Loucy (cell line): Measurements from ENCODE around the gene ANKUB1.
"Not testable (repeated sequence)": the region's sequence is repeated elsewhere in the genome, so short reads cannot be mapped to it uniquely, and the experiment has no call there.

ENCODE experiments used
- H2AFZ ChIP-seq: fragments of 200-600 bp; sonication (generic); 2 replicates; pipeline ENCODE4 v1.6.0; 2016; ENCODE audit warnings: antibody characterized with exemption, mild to moderate bottlenecking, low read length, moderate library complexity
- H3F3A ChIP-seq: fragments of 200-600 bp; 2 replicates; pipeline ENCODE4 v1.6.0; 2016; ENCODE audit warnings: antibody characterized with exemption, low read depth, mild to moderate bottlenecking
- H3K27me3 ChIP-seq: fragments of 200-600 bp; sonication (generic); 2 replicates; pipeline ENCODE4 v1.6.1; 2014; ENCODE audit warnings: low read length, mild to moderate bottlenecking; ENCODE audit not compliant: insufficient read depth, poor library complexity, severe bottlenecking
- H3K36me3 ChIP-seq: fragments of 200-600 bp; sonication (generic); 2 replicates; pipeline ENCODE4 v1.6.1; 2016; ENCODE audit warnings: low read length; ENCODE audit not compliant: insufficient read depth
- H3K4me1 ChIP-seq: fragments of 200-600 bp; sonication (generic); 2 replicates; pipeline ENCODE4 v1.5.1; 2014; ENCODE audit warnings: low read length, mild to moderate bottlenecking; ENCODE audit not compliant: insufficient read depth, poor library complexity, severe bottlenecking
- H3K4me2 ChIP-seq: fragments of 200-600 bp; sonication (generic); 2 replicates; pipeline ENCODE4 v1.6.0; 2014; ENCODE audit warnings: antibody characterized with exemption, low read length, low read depth, mild to moderate bottlenecking; ENCODE audit not compliant: poor library complexity, severe bottlenecking
- H3K4me3 ChIP-seq: fragments of 200-600 bp; sonication (generic); 2 replicates; pipeline ENCODE4 v1.5.1; 2014; ENCODE audit warnings: low read length, mild to moderate bottlenecking, mixed read lengths; ENCODE audit not compliant: poor library complexity, severe bottlenecking
- H3K79me2 ChIP-seq: fragments of 200-600 bp; sonication (generic); 2 replicates; pipeline ENCODE4 v1.6.1; 2014; ENCODE audit warnings: low read length; ENCODE audit not compliant: insufficient read depth
- H3K9ac ChIP-seq: fragments of 200-600 bp; sonication (generic); 2 replicates; pipeline ENCODE4 v1.6.0; 2014; ENCODE audit warnings: mild to moderate bottlenecking, low read depth, low read length, moderate library complexity; ENCODE audit not compliant: poor library complexity, severe bottlenecking
- H3K9me2 ChIP-seq: fragments of 200-600 bp; sonication (generic); replicated peaks from 2 replicates; pipeline ENCODE4 v1.6.1; 2016; ENCODE audit warnings: low read depth, low read length, mixed read lengths
- H3K9me3 ChIP-seq: fragments of 200-600 bp; sonication (generic); 2 replicates; pipeline ENCODE4 v1.6.1; 2014; ENCODE audit warnings: mild to moderate bottlenecking, antibody characterized with exemption, low read length, low read depth; ENCODE audit not compliant: insufficient read depth
- H4K20me1 ChIP-seq: fragments of 200-600 bp; sonication (generic); 2 replicates; pipeline ENCODE4 v1.6.0; 2014; ENCODE audit warnings: antibody characterized with exemption, low read length, mild to moderate bottlenecking; ENCODE audit not compliant: insufficient read depth, poor library complexity, severe bottlenecking
- CTCF ChIP-seq: fragments of 200-600 bp; sonication (generic); conservative IDR thresholded peaks from 2 replicates; pipeline ENCODE4 v1.5.1; 2014; ENCODE audit warnings: mild to moderate bottlenecking, antibody characterized with exemption, low read length
- EZH2phosphoT487 ChIP-seq: fragments of 200-600 bp; IDR thresholded peaks from 2 replicates; pipeline ENCODE4 v1.6.1; 2018; ENCODE audit warnings: antibody characterized with exemption, mild to moderate bottlenecking, moderate library complexity, borderline replicate concordance

Gene ANKUB1

GRCh38 chr3:149792452-149793270 is at the start of gene ANKUB1:
ANKUB1 (minus strand) TSS chr3:149792554; CDS start chr3:149792366, 188 bp downstream.
- H3F3A ChIP-seq = no peaks in the 10 kb centered on the region
- no peaks in the 10 kb centered on the region for H3K4me1 ChIP-seq
- H2AFZ ChIP-seq = no peak within 1 kb of the TSS
- H3K9me3 ChIP-seq = no peaks in the 10 kb centered on the region
- H3K4me3 ChIP-seq = no peak within 1 kb of the TSS
- H3K9ac ChIP-seq = no peak within 1 kb of the TSS
- H4K20me1 ChIP-seq = no peaks in the 10 kb centered on the region
- no peak within 1 kb of the TSS for H3K4me2 ChIP-seq
- H3K27me3 ChIP-seq = no peaks in the 10 kb centered on the region
- H3K36me3 ChIP-seq = no peaks in the 10 kb centered on the region
- no peak for TF ChIP-seq CTCF
- no peak for TF ChIP-seq EZH2phosphoT487
- H3K79me2 ChIP-seq = no peaks in the 10 kb centered on the region
- H3K9me2 ChIP-seq = no peaks in the 10 kb centered on the region

GRCh38 chr3:149839896-149840295 is 47.5 kb upstream of the ANKUB1 start:
- Histone ChIP-seq H3K9me3 (peaks cover 7% of the 10 kb centered on the region; the same call in 1 of the 2 replicates), H3K4me3 (no peak overlapping the region), H3K79me2 (peaks cover 24% of the 10 kb centered on the region), H2AFZ (no peak overlapping the region), H4K20me1 (no peaks in the 10 kb centered on the region), H3K9me2 (no peaks in the 10 kb centered on the region), H3K9ac (no peak overlapping the region), H3F3A (no peaks in the 10 kb centered on the region), H3K27me3 (no peaks in the 10 kb centered on the region), H3K4me2 (no peak overlapping the region), H3K36me3 (no peaks in the 10 kb centered on the region), H3K4me1 (no peaks in the 10 kb centered on the region)
- no peak for TF ChIP-seq EZH2phosphoT487
- no peak for TF ChIP-seq CTCF

- H3K4me3 ChIP-seq, H3K9me2 ChIP-seq, H3K4me2 ChIP-seq, H4K20me1 ChIP-seq, H3K27me3 ChIP-seq, H2AFZ ChIP-seq, H3K9me3 ChIP-seq, H3F3A ChIP-seq, H3K36me3 ChIP-seq, H3K4me1 ChIP-seq, H3K9ac ChIP-seq: not testable (repeated sequence)
- H3K79me2 ChIP-seq = peaks cover 28% of the 10 kb centered on the region
Observed at GRCh38 chr3:149839469-149839868, 47.1 kb upstream of the ANKUB1 start.

- H3K9ac ChIP-seq, H3K4me3 ChIP-seq, H2AFZ ChIP-seq, H3K4me2 ChIP-seq, H3K4me1 ChIP-seq, H3K27me3 ChIP-seq, H3K9me2 ChIP-seq, H4K20me1 ChIP-seq, H3K36me3 ChIP-seq, H3F3A ChIP-seq: not testable (repeated sequence)
- H3K9me3 ChIP-seq = peaks cover 13% of the 10 kb centered on the region; the same call in 1 of the 2 replicates
- H3K79me2 ChIP-seq = peaks cover 28% of the 10 kb centered on the region
Observed at GRCh38 chr3:149838491-149838890, 46.1 kb upstream of the ANKUB1 start.
